ENCODE data around the gene HYI.

The HYI gene

DNA sequence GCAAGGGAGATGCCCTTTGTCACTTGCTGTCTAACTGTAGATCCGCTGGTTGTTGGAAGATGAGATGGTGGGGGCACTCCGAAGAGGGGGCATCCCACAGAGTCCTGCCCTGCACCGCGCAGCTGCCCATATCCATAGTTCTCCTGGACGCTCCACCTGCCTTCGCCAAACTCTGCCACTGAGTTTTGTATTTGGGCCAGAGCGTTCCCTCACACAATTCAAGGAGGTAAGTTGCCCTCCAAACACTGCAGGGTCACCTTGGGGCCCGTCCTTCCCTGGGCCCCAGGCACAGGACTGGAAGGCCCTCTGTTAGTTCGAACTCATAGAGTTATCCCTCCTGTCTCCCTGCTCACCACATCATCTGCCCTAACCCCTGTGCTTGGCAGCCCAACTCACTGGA lies 22.1 kb downstream of the HYI start:
- no peak overlapping the region for H3K9ac ChIP-seq (ENCODE audit: low read depth in 1 of 2, low read length in 2 of 2)
- H3K9me3 ChIP-seq (ENCODE audit: control insufficient read depth in 1 of 2, low read length in 2 of 2), result no peaks in the 10 kb centered on the region
- no peak overlapping the region for H3K27ac ChIP-seq (ENCODE audit: low read depth, low read length)
- H3K4me3 ChIP-seq (ENCODE audit: low read depth in 1 of 2, low read length in 2 of 2), result no peak overlapping the region
- H3K4me1 ChIP-seq (ENCODE audit: control insufficient read depth in 1 of 2, insufficient read depth in 2 of 2, low read length in 2 of 2), result peaks cover 0 to 17% of the 10 kb centered on the region in 2 donors
- H3K27me3 ChIP-seq (ENCODE audit: control insufficient read depth in 1 of 2, insufficient read depth in 2 of 2, low read length in 2 of 2), result no peaks in the 10 kb centered on the region
- H3K36me3 ChIP-seq (ENCODE audit: control insufficient read depth in 1 of 2, insufficient read depth in 2 of 2, low read length in 2 of 2), result peaks cover 72 to 98% of the 10 kb centered on the region in 2 donors

DNA sequence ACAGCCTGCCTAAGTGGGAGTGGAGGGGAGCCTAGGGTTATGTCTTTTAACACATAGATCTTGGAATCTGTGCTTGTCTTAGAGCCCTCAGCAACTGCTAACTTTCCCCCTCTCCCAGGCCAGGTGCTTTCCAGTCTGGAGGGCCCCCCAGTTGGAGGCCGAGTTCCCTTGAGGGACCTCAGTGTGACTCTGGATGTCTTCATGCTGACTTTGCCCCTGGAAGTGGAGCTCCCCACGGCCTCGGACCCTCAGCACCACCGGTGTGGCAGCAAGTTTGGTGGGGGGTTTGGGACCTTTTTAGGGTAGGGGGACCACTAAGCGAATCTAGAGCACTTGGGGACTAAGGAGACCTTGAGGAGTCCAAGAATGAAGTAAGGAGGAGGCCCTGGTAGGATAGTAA lies 22.9 kb downstream of the HYI start:
- H3K36me3 ChIP-seq (ENCODE audit: control insufficient read depth in 1 of 2, insufficient read depth in 2 of 2, low read length in 2 of 2), result peaks cover 78 to 98% of the 10 kb centered on the region in 2 donors
- H3K4me1 ChIP-seq (ENCODE audit: control insufficient read depth in 1 of 2, insufficient read depth in 2 of 2, low read length in 2 of 2), result peaks cover 0 to 16% of the 10 kb centered on the region in 2 donors
- H3K9me3 ChIP-seq (ENCODE audit: control insufficient read depth in 1 of 2, low read length in 2 of 2), result no peaks in the 10 kb centered on the region
- H3K27me3 ChIP-seq (ENCODE audit: control insufficient read depth in 1 of 2, insufficient read depth in 2 of 2, low read length in 2 of 2), result no peaks in the 10 kb centered on the region
- no peak overlapping the region for H3K9ac ChIP-seq (ENCODE audit: low read depth in 1 of 2, low read length in 2 of 2)
- no peak overlapping the region for H3K27ac ChIP-seq (ENCODE audit: low read depth, low read length)
- H3K4me3 ChIP-seq (ENCODE audit: low read depth in 1 of 2, low read length in 2 of 2), result no peak overlapping the region

DNA sequence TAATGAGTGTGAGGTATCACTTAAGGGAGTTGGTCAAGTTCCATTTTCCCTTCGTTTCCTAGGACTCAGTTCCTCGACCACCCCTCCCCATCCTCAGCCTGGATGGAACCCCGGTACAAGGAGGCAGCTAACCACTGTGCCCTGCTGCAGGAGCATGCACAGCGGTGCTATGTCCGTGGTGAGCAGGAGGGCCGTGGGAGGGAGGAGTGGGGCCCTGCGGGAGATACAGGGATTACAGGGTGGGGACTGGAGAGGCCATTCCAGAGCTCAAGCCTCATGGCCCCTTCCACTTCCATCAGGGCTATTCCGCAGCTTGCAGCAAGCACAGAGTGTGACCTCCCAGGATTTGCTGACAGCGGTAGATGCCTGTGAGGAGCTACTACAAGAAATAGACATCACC lies 25.8 kb downstream of the HYI start:
- no peaks in the 10 kb centered on the region for H3K27me3 ChIP-seq (ENCODE audit: control insufficient read depth in 1 of 2, insufficient read depth in 2 of 2, low read length in 2 of 2)
- H3K36me3 ChIP-seq (ENCODE audit: control insufficient read depth in 1 of 2, insufficient read depth in 2 of 2, low read length in 2 of 2), result peaks cover 81 to 98% of the 10 kb centered on the region in 2 donors
- peaks cover 0 to 4% of the 10 kb centered on the region in 2 donors for H3K4me1 ChIP-seq (ENCODE audit: control insufficient read depth in 1 of 2, insufficient read depth in 2 of 2, low read length in 2 of 2)

DNA sequence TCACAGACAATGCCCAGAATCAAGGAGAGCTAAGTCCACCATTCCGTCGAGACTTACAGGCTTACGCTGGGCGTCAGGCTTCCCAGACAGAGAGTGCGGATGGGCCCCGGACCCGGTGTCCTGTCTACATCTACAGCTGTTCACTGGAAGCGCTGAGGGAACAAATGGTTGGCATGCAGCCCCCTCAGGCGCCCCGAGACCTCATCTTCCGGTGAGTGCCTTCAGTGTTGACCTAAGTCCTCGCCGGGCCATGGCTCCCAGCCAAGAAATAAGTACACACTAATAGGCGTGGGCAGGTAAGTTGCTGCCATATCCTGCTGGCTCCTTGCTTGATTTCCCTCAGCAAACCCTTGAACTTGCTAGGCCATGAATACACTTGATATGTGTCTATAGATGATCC lies 26.2 kb downstream of the HYI start:
- Histone ChIP-seq H3K4me1 (ENCODE audit: control insufficient read depth in 1 of 2, insufficient read depth in 2 of 2, low read length in 2 of 2) (peaks cover 0 to 4% of the 10 kb centered on the region in 2 donors), H3K9me3 (ENCODE audit: control insufficient read depth in 1 of 2, low read length in 2 of 2) (no peaks in the 10 kb centered on the region), H3K27me3 (ENCODE audit: control insufficient read depth in 1 of 2, insufficient read depth in 2 of 2, low read length in 2 of 2) (no peaks in the 10 kb centered on the region), H3K27ac (ENCODE audit: low read depth, low read length) (no peak overlapping the region), H3K36me3 (ENCODE audit: control insufficient read depth in 1 of 2, insufficient read depth in 2 of 2, low read length in 2 of 2) (peaks cover 81 to 98% of the 10 kb centered on the region in 2 donors), H3K4me3 (ENCODE audit: low read depth in 1 of 2, low read length in 2 of 2) (no peak overlapping the region), H3K9ac (ENCODE audit: low read depth in 1 of 2, low read length in 2 of 2) (no peak overlapping the region)

More for the DNA sequence above, 25.8 kb downstream of the HYI start:
- no peak overlapping the region for H3K27ac ChIP-seq (ENCODE audit: low read depth, low read length)
- no peaks in the 10 kb centered on the region for H3K9me3 ChIP-seq (ENCODE audit: control insufficient read depth in 1 of 2, low read length in 2 of 2)
- no peak overlapping the region for H3K9ac ChIP-seq (ENCODE audit: low read depth in 1 of 2, low read length in 2 of 2)
- no peak overlapping the region for H3K4me3 ChIP-seq (ENCODE audit: low read depth in 1 of 2, low read length in 2 of 2)

DNA sequence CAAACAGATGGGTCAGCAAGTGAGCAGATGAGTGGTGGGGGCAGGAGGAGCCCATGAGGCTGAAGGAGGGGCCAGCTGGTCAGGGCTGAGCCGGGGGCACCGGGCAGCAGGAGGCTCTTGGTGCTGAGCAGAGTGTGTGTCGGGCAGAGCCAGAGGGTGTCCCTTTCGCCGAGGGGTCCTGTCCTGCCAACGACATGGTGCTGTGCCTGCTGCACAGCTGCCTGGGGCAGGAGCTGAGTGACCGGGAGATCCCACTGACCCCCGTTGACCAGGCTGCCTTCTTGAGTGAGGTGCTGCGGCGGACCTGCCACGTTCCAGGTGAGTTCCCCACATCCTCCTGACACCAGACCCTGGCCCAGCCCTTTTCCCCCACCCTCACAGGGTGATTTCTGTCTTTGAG lies 27.5 kb downstream of the HYI start:
- Histone ChIP-seq H3K4me3 (ENCODE audit: low read depth in 1 of 2, low read length in 2 of 2) (no peak overlapping the region), H3K27ac (ENCODE audit: low read depth, low read length) (no peak overlapping the region), H3K27me3 (ENCODE audit: control insufficient read depth in 1 of 2, insufficient read depth in 2 of 2, low read length in 2 of 2) (no peaks in the 10 kb centered on the region), H3K9me3 (ENCODE audit: control insufficient read depth in 1 of 2, low read length in 2 of 2) (no peaks in the 10 kb centered on the region), H3K36me3 (ENCODE audit: control insufficient read depth in 1 of 2, insufficient read depth in 2 of 2, low read length in 2 of 2) (peaks cover 83 to 96% of the 10 kb centered on the region in 2 donors), H3K4me1 (ENCODE audit: control insufficient read depth in 1 of 2, insufficient read depth in 2 of 2, low read length in 2 of 2) (peaks cover 0 to 4% of the 10 kb centered on the region in 2 donors), H3K9ac (ENCODE audit: low read depth in 1 of 2, low read length in 2 of 2) (no peak overlapping the region)

DNA sequence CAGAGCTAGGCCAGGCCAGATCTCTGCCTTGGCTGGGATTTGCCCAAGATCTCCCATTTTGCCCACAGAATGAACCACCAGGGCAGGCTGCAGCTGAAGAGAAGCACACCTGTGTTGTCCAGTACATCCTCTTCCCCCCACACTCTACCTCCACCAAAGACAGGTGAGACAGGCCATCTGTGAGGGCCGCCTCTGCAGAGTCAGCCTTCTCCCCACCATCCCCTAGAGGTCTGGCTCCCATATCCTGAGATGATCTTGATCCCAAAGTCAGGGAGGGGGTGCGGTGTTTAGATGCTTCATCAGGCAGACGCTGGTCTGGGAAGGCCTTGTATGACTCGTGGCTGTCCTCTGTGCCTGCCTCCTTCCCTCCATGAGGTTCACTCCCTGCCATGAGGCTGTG lies 28.7 kb downstream of the HYI start:
- H3K9ac ChIP-seq (ENCODE audit: low read depth in 1 of 2, low read length in 2 of 2), result no peak overlapping the region
- H3K27ac ChIP-seq (ENCODE audit: low read depth, low read length), result no peak overlapping the region
- H3K27me3 ChIP-seq (ENCODE audit: control insufficient read depth in 1 of 2, insufficient read depth in 2 of 2, low read length in 2 of 2), result no peaks in the 10 kb centered on the region
- peaks cover 0 to 4% of the 10 kb centered on the region in 2 donors for H3K4me1 ChIP-seq (ENCODE audit: control insufficient read depth in 1 of 2, insufficient read depth in 2 of 2, low read length in 2 of 2)
- H3K9me3 ChIP-seq (ENCODE audit: control insufficient read depth in 1 of 2, low read length in 2 of 2), result no peaks in the 10 kb centered on the region
- H3K4me3 ChIP-seq (ENCODE audit: low read depth in 1 of 2, low read length in 2 of 2), result no peak overlapping the region
- H3K36me3 ChIP-seq (ENCODE audit: control insufficient read depth in 1 of 2, insufficient read depth in 2 of 2, low read length in 2 of 2), result peaks cover 84 to 96% of the 10 kb centered on the region in 2 donors

DNA sequence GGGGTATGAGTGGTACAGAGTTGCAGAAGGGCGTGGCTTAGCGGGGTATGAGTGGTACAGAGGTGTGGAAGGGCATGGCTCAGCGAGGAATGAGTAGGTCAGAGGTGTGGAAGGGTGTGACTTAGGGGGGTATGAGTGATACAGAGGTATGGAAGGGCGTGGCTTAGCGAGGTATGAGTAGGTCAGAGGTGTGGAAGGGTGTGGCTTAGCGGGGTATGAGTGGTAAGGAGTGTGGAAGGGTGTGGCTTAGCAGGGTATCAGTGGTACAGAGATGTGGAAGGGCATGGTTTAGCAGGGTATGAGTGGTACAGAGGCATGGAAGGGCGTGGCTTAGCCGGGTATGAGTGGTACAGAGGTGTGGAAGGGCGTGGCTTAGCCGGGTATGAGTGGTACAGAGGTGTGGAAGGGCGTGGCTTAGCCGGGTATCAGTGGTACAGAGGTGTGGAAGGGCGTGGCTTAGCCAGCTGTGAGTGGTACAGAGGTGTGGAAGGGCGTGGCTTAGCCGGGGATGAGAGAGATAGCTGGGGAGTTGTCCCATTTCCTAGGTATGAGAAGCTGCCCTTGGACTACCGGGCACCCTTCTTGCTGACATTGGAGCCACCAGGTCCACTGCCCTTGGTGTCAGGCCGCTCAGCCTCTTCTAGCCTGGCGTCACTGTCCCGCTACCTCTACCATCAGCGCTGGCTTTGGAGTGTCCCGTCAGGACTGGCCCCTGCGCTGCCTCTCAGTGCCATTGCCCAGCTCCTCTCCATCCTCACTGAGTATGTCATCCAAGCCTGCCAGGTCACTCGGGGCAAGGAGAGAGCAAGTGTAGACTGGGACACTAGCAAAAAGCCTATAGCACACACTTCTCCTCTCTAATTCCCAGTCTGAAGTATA lies 29.8 kb downstream of the HYI start:
- peaks cover 0 to 4% of the 10 kb centered on the region in 2 donors for H3K4me1 ChIP-seq (ENCODE audit: control insufficient read depth in 1 of 2, insufficient read depth in 2 of 2, low read length in 2 of 2)
- no peaks in the 10 kb centered on the region for H3K27me3 ChIP-seq (ENCODE audit: control insufficient read depth in 1 of 2, insufficient read depth in 2 of 2, low read length in 2 of 2)
- H3K9ac ChIP-seq (ENCODE audit: low read depth in 1 of 2, low read length in 2 of 2), result no peak overlapping the region
- H3K4me3 ChIP-seq (ENCODE audit: low read depth in 1 of 2, low read length in 2 of 2), result no peak overlapping the region
- H3K27ac ChIP-seq (ENCODE audit: low read depth, low read length), result peak overlapping the region; percentile 7
- H3K9me3 ChIP-seq (ENCODE audit: control insufficient read depth in 1 of 2, low read length in 2 of 2), result no peaks in the 10 kb centered on the region
- H3K36me3 ChIP-seq (ENCODE audit: control insufficient read depth in 1 of 2, insufficient read depth in 2 of 2, low read length in 2 of 2), result peaks cover 85 to 97% of the 10 kb centered on the region in 2 donors

DNA sequence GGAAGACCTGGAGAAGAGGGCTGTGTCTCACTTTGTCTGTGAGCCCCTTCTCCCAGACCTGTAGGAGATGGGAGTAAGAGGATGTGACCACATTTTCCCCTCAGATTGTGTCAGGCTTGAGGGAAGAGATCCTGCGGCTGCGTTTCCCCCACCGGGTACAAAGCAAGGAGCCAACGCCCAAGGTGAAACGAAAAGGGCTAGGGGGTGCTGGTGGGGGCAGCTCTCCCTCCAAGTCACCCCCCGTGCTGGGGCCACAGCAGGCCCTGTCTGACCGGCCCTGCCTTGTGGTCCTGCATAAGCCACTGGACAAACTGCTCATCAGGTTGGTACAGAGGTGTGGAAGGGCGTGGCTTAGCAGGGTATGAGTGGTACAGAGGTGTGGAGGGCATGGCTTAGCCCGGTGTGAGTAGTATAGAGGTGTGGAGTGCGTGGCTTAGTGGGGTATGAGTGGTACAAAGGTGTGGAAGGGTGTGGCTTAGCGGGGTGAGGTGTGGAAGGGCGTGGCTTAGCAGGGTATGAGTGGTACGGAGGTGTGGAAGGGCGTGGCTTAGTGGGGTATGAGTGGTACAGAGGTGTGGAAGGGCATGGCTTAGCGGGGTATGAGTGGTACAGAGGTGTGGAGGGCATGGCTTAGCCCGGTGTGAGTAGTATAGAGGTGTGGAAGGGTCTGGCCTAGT lies 30.6 kb downstream of the HYI start:
- Histone ChIP-seq H3K4me1 (ENCODE audit: control insufficient read depth in 1 of 2, insufficient read depth in 2 of 2, low read length in 2 of 2) (peaks cover 0 to 4% of the 10 kb centered on the region in 2 donors), H3K4me3 (ENCODE audit: low read depth in 1 of 2, low read length in 2 of 2) (no peak overlapping the region), H3K9ac (ENCODE audit: low read depth in 1 of 2, low read length in 2 of 2) (no peak overlapping the region), H3K27me3 (ENCODE audit: control insufficient read depth in 1 of 2, insufficient read depth in 2 of 2, low read length in 2 of 2) (no peaks in the 10 kb centered on the region), H3K36me3 (ENCODE audit: control insufficient read depth in 1 of 2, insufficient read depth in 2 of 2, low read length in 2 of 2) (peaks cover 82 to 96% of the 10 kb centered on the region in 2 donors), H3K9me3 (ENCODE audit: control insufficient read depth in 1 of 2, low read length in 2 of 2) (no peaks in the 10 kb centered on the region), H3K27ac (ENCODE audit: low read depth, low read length) (peak overlapping the region; percentile 7)

DNA sequence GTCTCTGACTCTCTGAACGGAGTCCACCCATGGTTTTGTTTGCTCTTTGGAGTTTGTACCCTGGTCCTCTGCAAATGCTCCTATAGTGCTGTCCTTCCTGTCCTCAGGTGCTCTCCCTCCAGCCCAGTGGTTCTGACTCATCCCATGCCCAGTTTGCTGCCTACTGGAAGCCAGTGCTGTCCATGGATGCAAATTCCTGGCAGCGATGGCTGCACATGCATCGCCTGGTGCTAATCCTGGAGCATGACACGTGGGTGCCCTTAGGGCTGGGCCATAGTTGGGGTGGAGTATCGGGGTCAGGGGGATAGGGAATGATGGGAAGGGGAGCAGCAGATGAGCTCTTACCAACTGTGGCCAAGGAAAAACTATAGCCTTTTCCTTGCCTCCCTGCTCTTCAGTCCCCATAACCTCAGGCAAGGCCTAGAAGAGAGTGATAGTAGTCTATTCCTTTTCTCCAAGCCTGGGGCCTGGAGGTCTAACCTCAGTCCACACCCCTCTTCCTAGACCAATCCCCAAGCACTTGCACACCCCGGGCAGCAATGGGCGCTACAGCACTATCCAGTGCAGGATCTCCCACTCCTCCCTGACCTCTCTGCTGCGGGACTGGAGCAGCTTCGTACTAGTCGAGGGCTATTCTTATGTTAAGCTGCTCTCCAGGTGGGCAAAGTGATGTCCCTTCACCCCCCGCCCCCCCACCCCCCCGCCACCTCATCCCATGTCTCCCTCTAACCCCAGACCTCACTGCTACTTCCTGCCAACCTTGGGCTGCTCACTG lies 31.6 kb downstream of the HYI start:
- Histone ChIP-seq H3K27me3 (ENCODE audit: control insufficient read depth in 1 of 2, insufficient read depth in 2 of 2, low read length in 2 of 2) (no peaks in the 10 kb centered on the region), H3K9ac (ENCODE audit: low read depth in 1 of 2, low read length in 2 of 2) (no peak overlapping the region), H3K36me3 (ENCODE audit: control insufficient read depth in 1 of 2, insufficient read depth in 2 of 2, low read length in 2 of 2) (peaks cover 82 to 96% of the 10 kb centered on the region in 2 donors), H3K9me3 (ENCODE audit: control insufficient read depth in 1 of 2, low read length in 2 of 2) (no peaks in the 10 kb centered on the region), H3K4me1 (ENCODE audit: control insufficient read depth in 1 of 2, insufficient read depth in 2 of 2, low read length in 2 of 2) (no peaks in the 10 kb centered on the region), H3K4me3 (ENCODE audit: low read depth in 1 of 2, low read length in 2 of 2) (no peak overlapping the region), H3K27ac (ENCODE audit: low read depth, low read length) (no peak overlapping the region)

DNA sequence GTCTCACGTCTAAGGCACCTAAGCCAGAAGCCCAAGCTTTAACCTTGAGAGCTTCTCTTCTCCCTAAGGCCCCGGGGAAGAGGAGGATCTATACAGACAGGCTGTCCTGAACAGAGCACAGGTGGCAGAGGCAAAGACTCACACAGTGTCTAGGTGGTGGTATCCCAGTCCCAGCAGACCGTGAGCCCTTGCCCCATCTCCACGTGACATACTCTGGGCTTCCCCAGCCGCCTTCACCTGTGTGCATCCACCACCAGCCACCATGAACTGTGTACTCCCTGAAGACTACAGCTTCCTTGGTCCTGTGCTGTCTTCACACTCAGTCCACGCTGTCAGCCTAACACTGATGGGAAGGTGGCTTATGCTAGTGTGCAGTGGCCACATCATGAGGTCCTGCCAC lies 32.3 kb downstream of the HYI start:
- peaks cover 85 to 96% of the 10 kb centered on the region in 2 donors for H3K36me3 ChIP-seq (ENCODE audit: control insufficient read depth in 1 of 2, insufficient read depth in 2 of 2, low read length in 2 of 2)
- H3K4me3 ChIP-seq (ENCODE audit: low read depth in 1 of 2, low read length in 2 of 2), result no peak overlapping the region
- H3K4me1 ChIP-seq (ENCODE audit: control insufficient read depth in 1 of 2, insufficient read depth in 2 of 2, low read length in 2 of 2), result no peaks in the 10 kb centered on the region
- H3K27me3 ChIP-seq (ENCODE audit: control insufficient read depth in 1 of 2, insufficient read depth in 2 of 2, low read length in 2 of 2), result no peaks in the 10 kb centered on the region
- no peak overlapping the region for H3K27ac ChIP-seq (ENCODE audit: low read depth, low read length)
- no peak overlapping the region for H3K9ac ChIP-seq (ENCODE audit: low read depth in 1 of 2, low read length in 2 of 2)
- no peaks in the 10 kb centered on the region for H3K9me3 ChIP-seq (ENCODE audit: control insufficient read depth in 1 of 2, low read length in 2 of 2)

All from duodenal mucosa (tissue), 2 donors.